Measurements from ENCODE around the gene ENTREP1.

ENTREP1 gene, protein sequence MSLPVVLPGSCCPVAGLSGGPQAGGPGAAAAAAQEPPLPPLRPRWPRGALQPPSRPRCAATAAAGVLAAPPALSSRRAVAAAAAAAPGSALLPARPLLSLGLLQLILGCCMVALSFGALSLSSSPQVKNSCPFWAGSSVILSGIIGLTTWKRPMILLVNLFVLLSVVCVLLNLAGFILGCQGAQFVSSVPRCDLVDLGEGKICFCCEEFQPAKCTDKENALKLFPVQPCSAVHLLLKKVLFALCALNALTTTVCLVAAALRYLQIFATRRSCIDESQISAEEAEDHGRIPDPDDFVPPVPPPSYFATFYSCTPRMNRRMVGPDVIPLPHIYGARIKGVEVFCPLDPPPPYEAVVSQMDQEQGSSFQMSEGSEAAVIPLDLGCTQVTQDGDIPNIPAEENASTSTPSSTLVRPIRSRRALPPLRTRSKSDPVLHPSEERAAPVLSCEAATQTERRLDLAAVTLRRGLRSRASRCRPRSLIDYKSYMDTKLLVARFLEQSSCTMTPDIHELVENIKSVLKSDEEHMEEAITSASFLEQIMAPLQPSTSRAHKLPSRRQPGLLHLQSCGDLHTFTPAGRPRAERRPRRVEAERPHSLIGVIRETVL

DNA sequence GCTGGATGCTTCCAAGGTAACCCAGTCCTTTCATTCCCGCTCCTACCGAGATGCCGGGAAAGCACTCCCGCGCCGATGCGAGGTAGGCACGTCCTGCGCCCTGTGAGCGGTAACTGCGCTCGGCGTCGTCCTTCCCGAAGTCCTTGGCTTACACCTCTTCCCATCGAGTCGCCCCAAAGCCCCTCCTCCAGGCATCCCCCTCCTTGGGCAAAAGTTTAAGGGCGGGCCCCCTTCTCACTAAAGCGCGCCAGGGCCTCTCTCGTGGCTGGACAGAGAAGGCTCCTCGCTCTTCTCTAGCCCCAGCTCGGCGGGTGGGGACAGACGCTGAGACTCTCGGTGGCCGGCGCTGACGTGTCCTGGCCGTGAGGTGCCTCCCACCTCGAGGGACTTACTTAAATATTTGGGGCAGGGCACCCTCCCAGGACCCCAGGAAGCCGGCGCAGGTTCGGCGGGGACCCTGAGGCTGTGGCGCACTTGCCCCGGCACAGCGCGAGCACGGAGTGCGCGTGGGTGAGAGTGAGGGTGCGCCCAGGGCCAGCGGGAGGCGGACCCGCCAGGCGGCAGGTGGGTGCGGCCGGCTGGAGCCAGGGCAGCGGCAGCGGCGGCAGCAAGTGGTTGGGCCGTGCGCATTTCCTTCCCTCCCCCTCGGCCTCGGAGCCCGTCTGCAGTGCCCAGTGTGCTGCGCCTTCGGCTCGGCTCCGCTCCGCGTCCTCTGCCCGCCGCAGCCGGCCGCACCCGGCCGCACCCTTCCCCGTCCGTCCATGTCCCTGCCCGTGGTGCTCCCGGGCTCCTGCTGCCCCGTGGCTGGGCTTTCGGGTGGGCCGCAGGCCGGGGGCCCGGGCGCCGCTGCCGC is at the start of gene ENTREP1:
TSS of gene ENTREP1 (plus strand) at position 667 of the 853 bp plus-strand sequence. CDS start at position 762, 95 bp downstream.
- no peak for DNase-seq (ENCODE audit: extremely low read depth, low read depth)
- TF ChIP-seq, protein P1, sequence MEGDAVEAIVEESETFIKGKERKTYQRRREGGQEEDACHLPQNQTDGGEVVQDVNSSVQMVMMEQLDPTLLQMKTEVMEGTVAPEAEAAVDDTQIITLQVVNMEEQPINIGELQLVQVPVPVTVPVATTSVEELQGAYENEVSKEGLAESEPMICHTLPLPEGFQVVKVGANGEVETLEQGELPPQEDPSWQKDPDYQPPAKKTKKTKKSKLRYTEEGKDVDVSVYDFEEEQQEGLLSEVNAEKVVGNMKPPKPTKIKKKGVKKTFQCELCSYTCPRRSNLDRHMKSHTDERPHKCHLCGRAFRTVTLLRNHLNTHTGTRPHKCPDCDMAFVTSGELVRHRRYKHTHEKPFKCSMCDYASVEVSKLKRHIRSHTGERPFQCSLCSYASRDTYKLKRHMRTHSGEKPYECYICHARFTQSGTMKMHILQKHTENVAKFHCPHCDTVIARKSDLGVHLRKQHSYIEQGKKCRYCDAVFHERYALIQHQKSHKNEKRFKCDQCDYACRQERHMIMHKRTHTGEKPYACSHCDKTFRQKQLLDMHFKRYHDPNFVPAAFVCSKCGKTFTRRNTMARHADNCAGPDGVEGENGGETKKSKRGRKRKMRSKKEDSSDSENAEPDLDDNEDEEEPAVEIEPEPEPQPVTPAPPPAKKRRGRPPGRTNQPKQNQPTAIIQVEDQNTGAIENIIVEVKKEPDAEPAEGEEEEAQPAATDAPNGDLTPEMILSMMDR (IDR thresholded peaks at IDR 0.05; ENCODE audit: low read depth, low read length, missing control alignments), result no peak
- peak within 1 kb of the TSS; percentile 19 for H3K4me3 ChIP-seq (replicated peaks; ENCODE audit: low read depth, low read length)

DNA sequence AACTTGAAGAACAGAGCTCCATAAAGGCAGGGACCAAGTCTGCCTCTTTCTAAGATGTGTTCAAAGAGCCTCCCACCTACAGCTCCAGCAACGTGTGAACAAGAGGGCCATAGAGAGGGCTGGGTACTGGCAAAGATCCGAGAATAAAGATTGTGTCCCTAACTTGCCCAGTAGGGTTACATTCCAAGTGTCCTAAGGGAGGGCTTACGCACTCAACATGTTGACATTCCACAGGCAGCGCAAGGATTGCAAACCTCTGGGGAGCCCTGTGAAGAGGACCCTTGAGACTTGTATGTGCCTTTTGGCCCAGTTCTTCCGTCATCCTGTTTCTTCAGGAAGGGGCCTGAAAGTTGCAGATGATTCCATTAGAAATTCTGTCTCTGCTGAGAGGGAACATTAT is 48.2 kb upstream of the ENTREP1 start:
- DNase-seq (ENCODE audit: extremely low read depth, low read depth), result no peak
- TF ChIP-seq, protein P1 (IDR thresholded peaks at IDR 0.05; ENCODE audit: low read depth, low read length, missing control alignments), result no peak
- H3K4me3 ChIP-seq (replicated peaks; ENCODE audit: low read depth, low read length), result no peak overlapping the region

DNA sequence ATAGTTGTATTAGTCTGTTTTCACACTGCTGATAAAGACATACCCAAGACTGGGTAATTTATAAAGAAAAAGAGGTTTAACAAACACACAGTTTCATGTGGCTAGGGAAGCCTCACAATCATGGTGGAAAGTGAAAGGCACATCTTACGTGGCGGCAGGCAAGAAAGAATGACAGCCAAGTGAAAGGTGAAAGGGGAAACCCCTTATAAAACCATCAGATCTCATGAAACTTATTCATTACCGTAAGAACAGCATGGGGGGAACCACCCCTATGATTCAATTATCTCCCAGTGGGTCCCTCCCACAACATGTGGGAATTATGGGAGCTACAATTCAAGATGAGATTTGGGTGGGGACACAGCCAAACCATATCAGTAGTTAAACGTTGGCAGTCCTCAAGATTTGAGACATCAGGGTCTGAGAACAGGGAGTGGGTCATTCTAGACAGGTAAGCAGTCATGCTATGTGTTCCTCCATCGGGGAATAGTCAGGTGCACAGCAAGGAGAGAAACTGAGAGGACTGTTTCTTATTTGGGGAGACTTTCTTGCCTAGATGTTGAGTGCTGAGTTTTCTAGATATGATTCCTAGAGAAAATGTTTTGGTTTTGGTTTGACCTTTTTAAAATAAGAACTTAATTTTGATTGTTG is 45.8 kb upstream of the ENTREP1 start:
- DNase-seq (ENCODE audit: extremely low read depth, low read depth), result no peak
- TF ChIP-seq, protein P1 (IDR thresholded peaks at IDR 0.05; ENCODE audit: low read depth, low read length, missing control alignments), result no peak
- no peak overlapping the region for H3K4me3 ChIP-seq (replicated peaks; ENCODE audit: low read depth, low read length)

DNA sequence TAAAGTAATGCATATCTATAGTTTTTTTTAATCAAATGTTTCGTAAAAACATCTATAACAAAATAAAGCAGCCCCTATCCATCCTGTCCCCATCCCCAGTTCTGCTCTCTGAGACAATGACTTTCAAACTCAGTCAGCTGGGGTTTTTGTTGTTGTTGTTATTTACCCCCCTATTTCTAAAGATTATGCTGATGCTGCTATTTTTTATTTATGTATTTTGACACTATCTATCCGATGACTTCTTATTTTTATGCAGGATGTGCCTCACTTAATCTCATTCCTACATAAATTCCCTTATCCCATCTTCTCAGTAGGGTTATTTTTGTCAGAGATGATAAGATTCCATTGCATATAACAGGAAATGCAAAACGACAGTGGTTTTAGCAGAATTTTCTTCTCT is 45.3 kb upstream of the ENTREP1 start:
- TF ChIP-seq, protein P1 (IDR thresholded peaks at IDR 0.05; ENCODE audit: low read depth, low read length, missing control alignments), result no peak
- DNase-seq (ENCODE audit: extremely low read depth, low read depth), result no peak
- H3K4me3 ChIP-seq (replicated peaks; ENCODE audit: low read depth, low read length), result no peak overlapping the region

DNA sequence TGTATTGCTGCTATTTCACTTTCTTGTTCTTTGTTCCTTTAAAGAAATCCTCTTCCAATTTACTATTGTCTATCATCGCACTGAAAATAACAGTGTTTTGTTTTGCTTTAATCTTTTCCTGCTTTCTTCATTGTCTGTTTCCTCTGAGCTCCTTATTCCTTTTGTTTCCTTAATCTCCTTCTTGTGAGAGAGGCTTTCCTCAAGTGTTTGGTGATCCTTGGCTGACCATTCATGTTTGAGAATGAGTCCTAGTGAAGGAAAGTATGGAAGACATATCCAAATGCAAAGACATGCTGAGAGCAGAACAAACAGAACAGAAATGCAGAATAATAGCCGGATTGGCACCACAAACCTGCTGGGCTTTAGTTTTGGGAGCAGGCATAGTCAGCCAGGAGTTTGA is 42.0 kb upstream of the ENTREP1 start:
- no peak overlapping the region for H3K4me3 ChIP-seq (replicated peaks; ENCODE audit: low read depth, low read length)
- DNase-seq (ENCODE audit: extremely low read depth, low read depth), result no peak
- TF ChIP-seq, protein P1 (IDR thresholded peaks at IDR 0.05; ENCODE audit: low read depth, low read length, missing control alignments), result no peak

DNA sequence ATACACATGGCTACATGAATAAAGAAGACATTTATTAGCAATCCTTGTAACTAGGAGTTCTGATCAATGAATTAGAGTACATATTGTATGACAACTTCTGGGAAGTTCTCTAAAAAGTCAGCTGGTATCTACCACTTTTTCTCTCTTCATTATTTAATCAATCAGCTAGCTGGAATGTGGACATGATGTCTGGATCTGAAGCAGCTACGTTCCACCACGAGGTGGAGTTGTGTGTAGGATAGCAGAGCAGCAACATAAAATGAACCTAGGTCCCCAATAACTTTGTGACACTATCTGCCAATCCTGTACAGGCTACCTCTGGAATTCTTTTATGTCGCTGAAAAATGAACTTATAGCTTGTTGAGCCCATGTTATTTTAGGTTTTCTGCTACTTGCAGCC is 32.9 kb upstream of the ENTREP1 start:
- TF ChIP-seq, protein P1 (IDR thresholded peaks at IDR 0.05; ENCODE audit: low read depth, low read length, missing control alignments), result no peak
- no peak for DNase-seq (ENCODE audit: extremely low read depth, low read depth)
- no peak overlapping the region for H3K4me3 ChIP-seq (replicated peaks; ENCODE audit: low read depth, low read length)
